ENCODE measurements around the gene CORO7.

CORO7 gene

GRCh38 chr16:4425378-4426020, 9.1 kb upstream of the CORO7 start, which contains the start of gene DNAJA3:
DNAJA3 (plus strand) TSS chr16:4425868; CDS start chr16:4425882, 14 bp downstream.
- peak; percentile 87 for DNase-seq

DNA sequence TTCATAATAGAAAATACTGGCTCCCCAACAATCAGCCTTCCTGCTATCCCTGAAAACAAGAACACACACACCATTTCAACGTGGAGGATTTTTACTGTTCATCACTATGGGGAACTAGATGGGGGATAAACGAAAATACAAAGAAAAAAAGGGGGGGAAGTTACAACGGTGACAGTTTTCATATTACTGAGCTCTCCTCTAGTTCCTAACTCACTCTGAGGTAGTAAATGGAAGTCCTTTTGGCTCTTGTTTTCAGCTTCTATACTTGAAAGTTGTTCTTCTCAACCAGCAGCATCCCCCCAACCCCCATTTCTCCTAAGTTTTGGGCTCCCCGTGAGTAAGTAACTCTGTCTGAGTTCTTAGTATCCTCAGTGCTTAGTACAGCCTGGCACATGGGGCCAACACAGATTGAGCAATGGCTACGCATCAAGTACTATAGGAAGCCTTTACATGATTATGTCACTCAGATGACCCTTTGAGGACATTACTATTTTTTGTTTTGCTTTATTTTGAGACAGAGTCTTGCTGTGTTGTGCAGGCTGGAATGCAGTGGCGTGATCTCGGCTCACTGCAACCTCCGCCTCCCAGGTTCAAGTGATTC, 4.2 kb upstream of the CORO7 start:
- DNase-seq: no peak

GRCh38 chr16:4419402-4419959, 3.1 kb upstream of the CORO7 start:
- DNase-seq: no peak

DNA sequence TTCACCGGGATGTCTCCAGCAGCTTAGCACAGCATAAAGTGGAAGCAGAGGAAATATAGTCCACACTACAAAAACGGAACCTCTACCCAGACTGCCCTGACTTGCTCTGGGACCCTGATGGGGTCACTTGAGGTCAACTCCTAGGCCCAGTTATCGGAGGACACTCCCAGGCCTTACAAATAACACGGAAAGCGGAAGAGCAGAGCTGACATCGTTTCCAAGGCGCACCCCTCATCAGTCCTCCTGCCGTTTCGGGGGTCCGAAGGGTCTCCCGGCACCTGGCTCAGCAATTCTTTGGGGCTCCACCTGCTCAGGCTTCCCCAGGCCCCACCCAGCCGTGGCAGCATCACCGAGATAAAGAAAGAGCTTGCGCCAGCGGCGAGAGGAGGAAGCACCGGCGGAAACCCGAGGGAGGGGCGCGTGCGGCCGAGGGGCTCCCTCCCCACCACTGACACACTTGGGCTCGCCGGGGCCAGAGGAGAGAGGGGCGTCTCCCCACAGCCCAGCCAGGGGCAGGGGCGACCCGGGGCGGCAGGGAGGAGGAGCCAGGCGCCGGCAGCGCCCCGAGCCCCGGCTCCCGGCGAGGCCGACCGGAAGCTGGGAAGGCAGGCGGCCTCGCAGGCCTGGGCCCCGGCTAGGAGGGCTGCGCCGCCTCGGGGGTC, 727 bp downstream of the CORO7 start:
- DNase-seq: peak; percentile 44

DNA sequence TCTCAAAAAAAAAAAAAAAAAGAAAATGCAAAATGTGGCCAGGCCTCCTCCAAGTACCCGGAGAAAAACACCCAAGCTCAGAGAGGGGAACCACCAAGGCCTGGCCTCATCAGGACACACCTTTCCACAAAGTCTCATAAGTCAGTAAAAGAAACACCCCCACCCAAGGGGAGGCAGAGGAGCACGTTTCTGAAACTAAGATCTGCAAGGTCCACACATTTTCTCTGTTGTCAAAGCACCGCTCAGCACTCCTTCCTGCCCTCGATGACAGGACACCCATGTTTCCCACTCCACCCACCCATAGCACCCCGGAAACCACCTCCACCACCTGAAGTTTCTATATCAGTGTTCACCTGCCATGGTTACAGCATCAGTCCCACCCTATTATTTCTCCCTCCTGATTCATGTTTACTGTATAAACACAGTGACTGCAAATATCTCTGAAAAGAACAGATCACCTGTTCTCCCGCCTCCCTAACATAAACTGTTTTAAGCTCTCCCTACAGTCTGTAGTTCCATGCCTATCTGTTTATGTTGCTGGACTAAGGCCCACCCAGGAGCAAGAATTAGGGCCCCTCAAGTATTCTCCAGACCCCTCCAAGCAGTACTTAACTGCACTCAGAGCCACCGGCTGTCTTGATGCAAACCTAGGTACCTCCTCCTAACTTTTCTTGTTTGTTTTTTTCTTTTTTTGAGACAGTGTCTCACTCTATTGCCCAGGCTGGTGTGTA, 2.0 kb downstream of the CORO7 start:
- no peak for DNase-seq

GRCh38 chr16:4412854-4413253, 3.5 kb downstream of the CORO7 start:
- DNase-seq: no peak

- DNase-seq: no peak
Observed at GRCh38 chr16:4412159-4412558, 4.2 kb downstream of the CORO7 start.

DNA sequence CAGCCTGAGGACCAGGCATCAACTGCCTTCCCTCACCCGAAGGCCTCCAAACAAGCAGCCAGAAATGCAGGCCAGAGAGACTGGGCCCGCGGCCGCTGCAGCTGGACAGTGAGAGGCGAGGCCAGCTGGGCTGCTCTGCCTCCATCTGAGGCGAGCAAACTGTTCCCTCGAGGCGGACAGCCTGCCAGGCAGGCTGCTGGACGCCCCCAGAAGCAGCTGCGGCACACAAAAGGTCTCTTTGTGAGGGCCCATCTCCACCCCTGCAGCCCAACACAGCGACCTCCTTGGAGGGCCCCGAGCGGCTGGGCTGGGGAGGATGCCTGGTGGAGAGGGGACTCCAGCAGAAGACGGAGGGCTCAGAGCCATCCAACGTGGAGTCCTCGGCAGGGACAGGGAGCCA, 4.7 kb downstream of the CORO7 start:
- no peak for DNase-seq

DNA sequence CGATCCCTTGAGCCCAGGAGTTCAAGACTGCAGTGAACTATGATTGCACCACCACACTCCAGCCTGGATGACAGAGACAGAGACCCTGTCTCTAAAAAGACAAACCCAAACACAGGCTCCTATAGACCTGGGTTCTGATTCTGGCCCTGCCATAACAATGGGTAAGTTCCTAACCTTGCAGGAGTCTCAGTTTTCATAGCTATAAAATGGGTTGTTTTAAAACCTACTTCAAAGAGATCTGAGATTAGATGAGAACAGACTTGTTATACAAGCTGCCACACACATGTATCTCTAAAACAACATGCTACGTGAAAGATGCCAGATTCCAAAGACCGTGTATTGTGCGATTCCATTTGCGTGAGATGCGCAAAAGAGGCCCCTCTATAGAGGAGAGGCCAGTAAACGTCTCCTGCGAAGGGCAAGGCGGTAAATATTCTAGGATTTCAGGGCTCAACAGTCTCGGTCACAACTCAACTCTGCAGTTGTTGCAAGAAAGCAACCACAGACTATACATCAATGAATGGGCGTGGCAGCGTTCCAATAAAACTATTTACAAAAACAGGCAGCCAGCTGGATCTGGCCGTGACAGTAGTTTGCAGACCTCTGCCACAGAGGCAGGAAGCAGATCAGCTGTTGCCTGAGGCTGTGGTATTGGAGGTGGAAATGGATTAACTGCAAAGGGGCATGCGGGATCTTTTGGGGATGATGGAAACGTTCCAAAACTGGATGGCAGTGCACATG, 5.9 kb downstream of the CORO7 start:
- no peak for DNase-seq

- DNase-seq: no peak
Observed at GRCh38 chr16:4409081-4409932, 7.1 kb downstream of the CORO7 start.

DNA sequence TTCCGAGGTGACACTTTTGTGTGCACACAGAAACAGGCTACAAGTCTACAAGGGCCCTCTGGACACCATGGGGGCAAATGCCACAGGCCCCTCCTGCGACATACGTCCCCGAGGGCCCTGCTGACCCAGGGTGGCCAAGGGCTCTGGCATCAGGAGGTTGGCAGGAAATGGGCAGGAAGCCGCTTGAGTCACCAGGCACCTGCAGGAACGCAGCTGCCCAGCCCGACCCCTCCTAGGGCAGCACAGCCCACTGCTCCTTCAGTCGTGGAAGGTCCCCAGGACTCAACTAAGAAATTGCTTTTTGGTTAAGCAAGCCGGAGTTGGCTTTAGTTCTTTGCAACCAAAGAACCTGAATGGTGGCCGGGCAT, 8.1 kb downstream of the CORO7 start:
- DNase-seq: no peak

- DNase-seq: no peak
Observed at GRCh38 chr16:4407543-4408322, 8.7 kb downstream of the CORO7 start.

DNA sequence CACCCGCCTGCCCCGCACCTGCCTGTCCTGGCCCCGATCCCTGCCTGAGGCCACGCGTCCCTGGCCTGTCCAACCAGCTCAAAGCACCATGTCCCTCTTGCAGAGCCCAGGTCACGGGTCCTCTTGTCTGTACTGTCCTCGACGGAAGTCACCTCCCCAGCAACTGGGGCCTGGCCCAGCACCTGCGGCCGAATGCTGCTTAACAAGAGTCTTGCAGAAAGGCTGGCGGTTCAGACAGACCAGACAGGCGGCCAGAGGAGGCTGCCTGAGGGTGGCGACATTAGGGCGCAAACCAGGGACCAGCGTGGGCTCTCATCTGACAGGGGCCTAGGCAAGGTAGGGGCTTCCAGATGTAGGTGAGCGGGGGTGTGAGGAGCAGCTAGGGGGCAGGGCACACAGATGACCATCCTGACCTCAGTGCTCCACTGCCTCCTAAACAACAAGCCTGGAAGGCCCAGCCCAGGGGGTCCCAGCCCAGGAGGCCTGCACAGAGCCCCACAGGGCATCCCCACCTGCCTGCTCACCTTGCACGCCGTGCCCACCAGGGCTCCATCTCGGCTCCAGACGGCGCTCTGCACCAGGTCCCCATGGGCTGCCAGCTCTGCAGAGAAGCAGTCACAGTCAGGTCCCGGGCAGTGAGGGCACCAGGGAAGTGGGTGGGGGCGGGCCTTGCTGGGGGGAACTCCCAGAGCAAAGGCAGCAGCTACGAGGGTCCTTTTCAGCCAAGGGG, 11.3 kb downstream of the CORO7 start:
- DNase-seq: no peak

GRCh38 chr16:4404247-4404966, 12.0 kb downstream of the CORO7 start:
- DNase-seq: no peak

DNA sequence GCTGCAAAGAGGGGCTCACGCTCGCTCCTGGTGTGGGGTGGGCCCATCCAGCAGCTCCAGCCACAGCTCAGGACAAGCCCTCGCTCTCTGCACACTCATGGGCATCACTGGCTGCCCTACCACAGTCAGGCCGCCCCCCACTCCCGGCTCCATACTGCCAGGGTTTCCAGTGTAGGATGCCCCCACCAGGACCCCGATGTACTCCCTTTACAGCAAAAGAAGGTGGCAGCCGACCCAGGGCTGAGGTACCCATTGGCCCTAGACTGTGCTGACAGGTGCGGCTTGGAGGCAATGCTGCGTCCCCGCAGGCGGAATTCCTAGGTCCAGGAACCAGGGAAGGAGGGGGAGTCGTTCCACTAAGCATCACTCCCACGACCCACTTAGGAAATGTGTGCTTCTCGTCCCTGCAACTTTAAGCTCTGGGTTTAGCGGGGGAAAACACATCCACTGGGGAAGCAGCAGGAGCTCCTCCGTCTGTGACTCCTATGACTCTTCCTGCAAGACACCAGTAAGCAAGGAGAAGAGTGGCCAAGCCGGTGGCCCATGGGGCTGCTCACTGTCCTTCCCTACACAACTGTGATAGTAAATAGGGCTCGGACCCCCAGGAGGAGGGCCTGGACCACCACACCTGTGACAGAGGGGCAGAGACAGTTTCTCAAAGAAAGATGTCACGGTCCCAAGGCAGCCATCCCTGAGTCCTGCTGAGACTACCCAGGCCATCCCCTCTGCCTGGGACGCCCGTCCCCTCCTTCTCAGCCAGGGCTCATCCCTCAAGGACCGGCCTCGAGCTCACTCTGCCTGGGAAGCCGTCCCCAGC, 13.1 kb downstream of the CORO7 start:
- no peak for DNase-seq

GRCh38 chr16:4402439-4403132, 13.8 kb downstream of the CORO7 start:
- DNase-seq: peak; percentile 49

- no peak for DNase-seq
Observed at GRCh38 chr16:4401510-4401909, 14.9 kb downstream of the CORO7 start.

DNA sequence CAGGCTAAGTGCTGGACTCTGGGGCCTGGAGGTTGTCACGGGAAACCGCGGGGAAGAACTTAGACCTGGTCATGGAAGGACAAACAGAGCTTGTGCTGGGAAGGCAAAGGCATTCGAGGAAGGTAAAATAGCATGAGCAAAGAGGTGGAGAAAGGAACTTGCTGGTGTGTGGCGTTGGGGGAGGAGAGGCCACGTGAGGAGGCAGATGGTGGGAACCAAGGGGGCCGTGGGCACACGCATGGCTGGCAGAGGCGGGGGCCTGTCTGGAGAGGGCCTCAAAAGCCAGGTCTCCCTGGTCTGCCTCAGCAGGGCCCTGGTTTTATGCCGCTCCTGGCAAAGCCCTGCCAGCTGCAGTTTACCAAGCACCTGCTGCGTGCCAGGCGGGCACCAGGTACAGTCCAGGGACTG, 15.3 kb downstream of the CORO7 start:
- DNase-seq: no peak
